HepG2 (cell line): Measurements from ENCODE around the gene CHCHD6.

Experiments used
- HDAC2 ChIP-seq: sonication (generic); formaldehyde crosslinking; IDR thresholded peaks from 2 replicates; pipeline ENCODE4 v1.4.0; 2020; ENCODE audit warnings: missing genetic modification reagents
- HNF4A ChIP-seq: sonication (generic); formaldehyde crosslinking; IDR thresholded peaks from 2 replicates; pipeline ENCODE4 v1.4.0; 2020; ENCODE audit warnings: missing genetic modification reagents
- POLR2A ChIP-seq, 2 experiments: IDR thresholded peaks; 2 replicates each; pipeline ENCODE4 v1.6.1; 2011; ENCODE audit warnings: low read depth in 2 of 2, low read length in 2 of 2, mild to moderate bottlenecking in 1 of 2, moderate library complexity in 1 of 2; ENCODE audit not compliant: insufficient read depth in 1 of 2
- ZFP36L1 ChIP-seq: sonication (generic); formaldehyde crosslinking; IDR thresholded peaks from 2 replicates; pipeline ENCODE4 v1.8.0; 2022; ENCODE audit warnings: mild to moderate bottlenecking, missing genetic modification reagents, moderate library complexity
- ZIK1 ChIP-seq: sonication (generic); formaldehyde crosslinking; IDR thresholded peaks from 2 replicates; pipeline ENCODE4 v1.5.0; 2020; ENCODE audit warnings: mild to moderate bottlenecking, low read depth, missing genetic modification reagents, borderline replicate concordance
- ZNF33A ChIP-seq: sonication (generic); formaldehyde crosslinking; IDR thresholded peaks from 2 replicates; pipeline ENCODE4 v1.5.1; 2020; ENCODE audit warnings: missing genetic modification reagents, mild to moderate bottlenecking, moderate library complexity, borderline replicate concordance
- TF ChIP-seq, protein P1 (sequence below): sonication (generic); formaldehyde crosslinking; IDR thresholded peaks from 2 replicates; pipeline ENCODE4 v1.5.0; 2020; ENCODE audit warnings: mild to moderate bottlenecking, missing genetic modification reagents, moderate library complexity
- TF ChIP-seq, protein P2 (sequence below), 2 experiments: IDR thresholded peaks; 2 replicates each; pipeline ENCODE4 v1.6.1; 2011 to 2012; ENCODE audit warnings: low read length in 2 of 2, borderline replicate concordance in 1 of 2, low read depth in 1 of 2, mild to moderate bottlenecking in 1 of 2, moderate library complexity in 1 of 2
- TF ChIP-seq, protein P3 (sequence below): sonication (generic); formaldehyde crosslinking; IDR thresholded peaks from 2 replicates; pipeline ENCODE4 v1.4.0; 2020; ENCODE audit warnings: missing genetic modification reagents, borderline replicate concordance

DNA sequence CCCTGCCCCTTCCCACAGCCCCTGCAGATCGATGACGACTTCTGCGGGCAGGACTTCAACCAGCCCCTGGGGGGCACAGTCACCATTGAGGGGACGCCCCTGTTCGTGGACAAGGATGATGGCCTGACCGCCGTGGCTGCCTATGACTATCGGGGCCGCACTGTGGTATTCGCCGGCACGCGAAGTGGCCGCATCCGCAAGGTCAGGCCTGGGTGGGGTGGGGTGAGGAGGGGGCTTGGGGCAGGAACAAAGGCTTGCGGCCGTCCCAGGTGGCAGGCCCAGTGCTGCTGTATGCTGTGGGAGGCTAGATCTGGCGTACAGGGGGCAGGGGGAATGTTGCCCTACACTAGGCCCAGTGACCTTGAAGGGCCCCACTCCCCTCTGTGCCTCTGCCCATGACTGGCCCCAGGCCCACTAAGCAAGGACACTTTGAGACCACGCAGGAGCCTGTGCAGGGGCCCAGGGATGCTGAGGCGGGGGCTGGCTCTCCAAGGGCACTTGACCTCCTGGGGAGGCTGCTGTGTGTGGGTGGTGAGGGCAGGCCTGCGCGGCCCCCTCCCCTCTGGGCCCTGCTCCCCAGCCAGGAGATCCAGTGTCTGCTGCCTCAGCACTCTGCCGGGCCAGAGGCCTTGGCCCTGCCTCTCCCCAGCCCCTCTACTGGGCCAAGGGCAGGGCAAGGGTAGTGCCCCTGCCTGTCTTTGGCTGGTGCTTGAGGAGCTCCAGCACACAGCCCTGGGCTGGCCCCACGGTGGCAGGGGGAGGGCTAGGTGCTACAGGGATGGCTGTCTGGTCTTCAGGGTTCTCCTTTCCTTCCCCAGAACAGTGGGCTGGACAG, 287.5 kb downstream of the CHCHD6 start:
- TF ChIP-seq, protein P1, sequence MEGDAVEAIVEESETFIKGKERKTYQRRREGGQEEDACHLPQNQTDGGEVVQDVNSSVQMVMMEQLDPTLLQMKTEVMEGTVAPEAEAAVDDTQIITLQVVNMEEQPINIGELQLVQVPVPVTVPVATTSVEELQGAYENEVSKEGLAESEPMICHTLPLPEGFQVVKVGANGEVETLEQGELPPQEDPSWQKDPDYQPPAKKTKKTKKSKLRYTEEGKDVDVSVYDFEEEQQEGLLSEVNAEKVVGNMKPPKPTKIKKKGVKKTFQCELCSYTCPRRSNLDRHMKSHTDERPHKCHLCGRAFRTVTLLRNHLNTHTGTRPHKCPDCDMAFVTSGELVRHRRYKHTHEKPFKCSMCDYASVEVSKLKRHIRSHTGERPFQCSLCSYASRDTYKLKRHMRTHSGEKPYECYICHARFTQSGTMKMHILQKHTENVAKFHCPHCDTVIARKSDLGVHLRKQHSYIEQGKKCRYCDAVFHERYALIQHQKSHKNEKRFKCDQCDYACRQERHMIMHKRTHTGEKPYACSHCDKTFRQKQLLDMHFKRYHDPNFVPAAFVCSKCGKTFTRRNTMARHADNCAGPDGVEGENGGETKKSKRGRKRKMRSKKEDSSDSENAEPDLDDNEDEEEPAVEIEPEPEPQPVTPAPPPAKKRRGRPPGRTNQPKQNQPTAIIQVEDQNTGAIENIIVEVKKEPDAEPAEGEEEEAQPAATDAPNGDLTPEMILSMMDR, result no peak
- no peak for TF ChIP-seq ZNF33A (CRISPR knock-in tag)
- TF ChIP-seq, protein P2, sequence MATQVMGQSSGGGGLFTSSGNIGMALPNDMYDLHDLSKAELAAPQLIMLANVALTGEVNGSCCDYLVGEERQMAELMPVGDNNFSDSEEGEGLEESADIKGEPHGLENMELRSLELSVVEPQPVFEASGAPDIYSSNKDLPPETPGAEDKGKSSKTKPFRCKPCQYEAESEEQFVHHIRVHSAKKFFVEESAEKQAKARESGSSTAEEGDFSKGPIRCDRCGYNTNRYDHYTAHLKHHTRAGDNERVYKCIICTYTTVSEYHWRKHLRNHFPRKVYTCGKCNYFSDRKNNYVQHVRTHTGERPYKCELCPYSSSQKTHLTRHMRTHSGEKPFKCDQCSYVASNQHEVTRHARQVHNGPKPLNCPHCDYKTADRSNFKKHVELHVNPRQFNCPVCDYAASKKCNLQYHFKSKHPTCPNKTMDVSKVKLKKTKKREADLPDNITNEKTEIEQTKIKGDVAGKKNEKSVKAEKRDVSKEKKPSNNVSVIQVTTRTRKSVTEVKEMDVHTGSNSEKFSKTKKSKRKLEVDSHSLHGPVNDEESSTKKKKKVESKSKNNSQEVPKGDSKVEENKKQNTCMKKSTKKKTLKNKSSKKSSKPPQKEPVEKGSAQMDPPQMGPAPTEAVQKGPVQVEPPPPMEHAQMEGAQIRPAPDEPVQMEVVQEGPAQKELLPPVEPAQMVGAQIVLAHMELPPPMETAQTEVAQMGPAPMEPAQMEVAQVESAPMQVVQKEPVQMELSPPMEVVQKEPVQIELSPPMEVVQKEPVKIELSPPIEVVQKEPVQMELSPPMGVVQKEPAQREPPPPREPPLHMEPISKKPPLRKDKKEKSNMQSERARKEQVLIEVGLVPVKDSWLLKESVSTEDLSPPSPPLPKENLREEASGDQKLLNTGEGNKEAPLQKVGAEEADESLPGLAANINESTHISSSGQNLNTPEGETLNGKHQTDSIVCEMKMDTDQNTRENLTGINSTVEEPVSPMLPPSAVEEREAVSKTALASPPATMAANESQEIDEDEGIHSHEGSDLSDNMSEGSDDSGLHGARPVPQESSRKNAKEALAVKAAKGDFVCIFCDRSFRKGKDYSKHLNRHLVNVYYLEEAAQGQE (IDR thresholded peaks at IDR 0.05; ENCODE audit: borderline replicate concordance in 1 of 2, low read depth in 1 of 2, low read length in 2 of 2), result no peak
- no peak for TF ChIP-seq HNF4A (CRISPR knock-in tag)
- TF ChIP-seq HDAC2 (CRISPR knock-in tag), result no peak
- no peak for TF ChIP-seq POLR2A (IDR thresholded peaks at IDR 0.05; ENCODE audit: insufficient read depth in 1 of 2, low read depth in 2 of 2, low read length in 2 of 2)
- TF ChIP-seq, protein P3, sequence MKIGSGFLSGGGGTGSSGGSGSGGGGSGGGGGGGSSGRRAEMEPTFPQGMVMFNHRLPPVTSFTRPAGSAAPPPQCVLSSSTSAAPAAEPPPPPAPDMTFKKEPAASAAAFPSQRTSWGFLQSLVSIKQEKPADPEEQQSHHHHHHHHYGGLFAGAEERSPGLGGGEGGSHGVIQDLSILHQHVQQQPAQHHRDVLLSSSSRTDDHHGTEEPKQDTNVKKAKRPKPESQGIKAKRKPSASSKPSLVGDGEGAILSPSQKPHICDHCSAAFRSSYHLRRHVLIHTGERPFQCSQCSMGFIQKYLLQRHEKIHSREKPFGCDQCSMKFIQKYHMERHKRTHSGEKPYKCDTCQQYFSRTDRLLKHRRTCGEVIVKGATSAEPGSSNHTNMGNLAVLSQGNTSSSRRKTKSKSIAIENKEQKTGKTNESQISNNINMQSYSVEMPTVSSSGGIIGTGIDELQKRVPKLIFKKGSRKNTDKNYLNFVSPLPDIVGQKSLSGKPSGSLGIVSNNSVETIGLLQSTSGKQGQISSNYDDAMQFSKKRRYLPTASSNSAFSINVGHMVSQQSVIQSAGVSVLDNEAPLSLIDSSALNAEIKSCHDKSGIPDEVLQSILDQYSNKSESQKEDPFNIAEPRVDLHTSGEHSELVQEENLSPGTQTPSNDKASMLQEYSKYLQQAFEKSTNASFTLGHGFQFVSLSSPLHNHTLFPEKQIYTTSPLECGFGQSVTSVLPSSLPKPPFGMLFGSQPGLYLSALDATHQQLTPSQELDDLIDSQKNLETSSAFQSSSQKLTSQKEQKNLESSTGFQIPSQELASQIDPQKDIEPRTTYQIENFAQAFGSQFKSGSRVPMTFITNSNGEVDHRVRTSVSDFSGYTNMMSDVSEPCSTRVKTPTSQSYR (CRISPR knock-in tag), result no peak
- TF ChIP-seq ZIK1 (CRISPR knock-in tag), result no peak
- TF ChIP-seq ZFP36L1 (CRISPR knock-in tag), result no peak
